ENCODE measurements around the gene RETSAT.
A peak's percentile ranks its signal among the peaks of the same experiment; 100 is the strongest.
"Not testable (repeated sequence)": the region's sequence is repeated elsewhere in the genome, so short reads cannot be mapped to it uniquely, and the experiment has no call there.

RETSAT gene

DNA sequence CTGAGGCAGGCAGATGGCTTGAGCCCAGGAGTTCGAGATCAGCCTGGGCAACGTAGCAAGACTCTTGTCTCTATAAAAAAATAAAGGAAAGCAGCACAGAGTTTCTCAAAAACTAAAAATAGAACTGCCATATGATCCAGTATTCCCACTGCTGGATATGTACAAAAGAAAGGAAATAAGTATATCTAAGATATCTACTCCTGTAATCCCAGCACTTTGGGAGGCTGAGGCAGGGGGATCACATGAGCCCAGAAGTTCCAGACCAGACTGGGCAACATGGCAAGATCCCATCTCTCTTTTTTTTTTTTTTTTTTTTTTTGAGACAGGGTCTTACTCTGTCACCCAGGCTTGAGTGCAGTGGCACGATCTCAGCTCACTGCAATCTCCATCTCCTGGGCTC is 24.6 kb downstream of the RETSAT start:
- not testable (repeated sequence) for DNase-seq

DNA sequence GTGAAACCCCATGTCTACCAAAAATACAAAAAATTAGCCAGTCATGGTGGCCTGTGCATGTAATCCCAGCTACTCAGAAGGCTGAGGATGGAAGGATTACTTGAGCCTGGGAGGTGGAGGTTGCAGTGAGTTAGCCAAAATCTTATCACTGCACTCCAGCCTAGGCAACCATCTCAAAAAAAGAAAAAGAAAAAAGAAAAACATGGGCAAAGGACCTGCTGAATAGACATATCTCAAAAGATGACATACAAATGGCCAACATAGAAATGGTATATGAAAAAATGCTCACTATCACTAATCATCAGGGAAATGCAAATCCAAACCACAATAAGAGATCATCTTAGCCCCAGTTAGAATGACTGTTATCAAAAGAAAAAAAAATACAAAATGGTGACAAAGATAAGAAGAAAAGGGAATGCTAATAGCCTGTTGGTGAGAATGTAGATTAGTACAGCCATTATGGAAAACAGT is 25.1 kb downstream of the RETSAT start:
- no peak for DNase-seq

GRCh38 chr2:85327822-85328617 is 26.3 kb downstream of the RETSAT start, which contains the start of gene TGOLN2:
Gene TGOLN2 (minus strand): TSS chr2:85327989. CDS start chr2:85327962, 27 bp downstream.
- peak; percentile 83 for DNase-seq

DNA sequence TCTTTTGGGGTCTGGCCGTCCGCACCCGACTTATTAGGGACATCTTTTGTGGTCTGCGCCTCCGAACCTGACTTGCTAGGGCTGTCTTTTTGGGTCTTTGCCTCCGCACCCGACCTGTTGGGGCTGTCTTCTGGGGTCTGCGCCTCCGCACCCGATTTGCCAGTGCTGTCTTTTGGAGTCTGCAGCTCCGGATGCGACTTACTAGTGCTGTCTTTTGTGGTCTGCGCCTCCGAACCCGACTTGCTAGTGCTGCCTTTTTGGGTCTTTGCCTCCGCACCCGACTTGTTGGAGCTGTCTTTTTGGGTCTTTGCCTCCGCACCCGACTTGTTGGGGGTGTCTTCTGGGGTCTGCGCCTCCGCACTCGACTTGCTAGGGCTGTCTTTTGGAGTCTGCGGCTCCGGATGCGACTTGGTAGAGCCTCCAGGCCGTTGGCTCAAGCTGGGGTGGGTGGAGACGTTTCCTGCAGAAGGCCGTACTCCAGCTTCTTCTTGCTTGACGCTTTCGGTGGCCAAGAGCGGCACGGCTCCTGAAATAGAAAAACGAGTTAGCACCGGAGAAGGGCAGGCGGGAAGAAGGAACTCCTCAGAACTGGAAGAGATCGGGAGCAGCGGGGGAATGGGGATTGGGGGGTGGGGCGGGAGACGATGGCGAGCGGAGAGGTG is 27.0 kb downstream of the RETSAT start:
- DNase-seq: peak; percentile 40

- peak; percentile 37 for DNase-seq
Observed at GRCh38 chr2:85326406-85327159, 27.7 kb downstream of the RETSAT start.

GRCh38 chr2:85325466-85325811 is 28.9 kb downstream of the RETSAT start:
- no peak for DNase-seq

GRCh38 chr2:85324639-85325465 is 29.5 kb downstream of the RETSAT start:
- no peak for DNase-seq

GRCh38 chr2:85323988-85324367 is 30.4 kb downstream of the RETSAT start:
- DNase-seq: not testable (repeated sequence)

DNA sequence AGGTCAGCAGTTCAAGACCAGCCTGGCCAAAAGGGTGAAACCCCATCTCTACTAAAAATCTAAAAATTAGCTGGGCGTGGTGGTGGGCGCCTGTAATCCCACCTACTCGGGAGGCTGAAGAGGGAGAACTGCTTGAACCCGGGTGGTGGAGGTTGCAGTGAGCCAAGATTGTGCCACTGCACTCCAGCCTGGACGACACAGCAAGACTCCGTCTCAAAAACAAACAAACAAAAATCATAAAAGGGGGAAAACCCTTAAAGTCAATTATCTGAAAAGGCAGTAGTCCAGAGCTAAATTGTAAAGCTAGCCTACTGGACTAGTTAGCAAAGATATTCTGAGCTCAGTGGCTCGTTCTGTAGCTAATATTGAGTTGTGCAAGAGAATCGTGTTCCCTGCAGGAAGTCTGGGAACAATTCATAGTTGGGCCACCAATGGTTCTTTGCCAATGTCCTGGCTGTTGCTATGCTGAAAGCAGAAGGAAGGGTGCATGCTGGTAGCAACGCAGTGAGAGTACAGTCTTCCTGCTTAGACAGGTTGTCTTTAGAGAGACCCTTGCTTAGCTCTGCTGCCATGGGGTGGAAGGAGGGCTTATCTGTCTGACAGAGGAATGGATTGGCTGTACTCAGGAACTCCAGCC is 30.9 kb downstream of the RETSAT start:
- no peak for DNase-seq

- DNase-seq: no peak
Observed at GRCh38 chr2:85319796-85320195, 34.5 kb downstream of the RETSAT start.

GRCh38 chr2:85318222-85319074 is 35.9 kb downstream of the RETSAT start:
- no peak for DNase-seq

DNA sequence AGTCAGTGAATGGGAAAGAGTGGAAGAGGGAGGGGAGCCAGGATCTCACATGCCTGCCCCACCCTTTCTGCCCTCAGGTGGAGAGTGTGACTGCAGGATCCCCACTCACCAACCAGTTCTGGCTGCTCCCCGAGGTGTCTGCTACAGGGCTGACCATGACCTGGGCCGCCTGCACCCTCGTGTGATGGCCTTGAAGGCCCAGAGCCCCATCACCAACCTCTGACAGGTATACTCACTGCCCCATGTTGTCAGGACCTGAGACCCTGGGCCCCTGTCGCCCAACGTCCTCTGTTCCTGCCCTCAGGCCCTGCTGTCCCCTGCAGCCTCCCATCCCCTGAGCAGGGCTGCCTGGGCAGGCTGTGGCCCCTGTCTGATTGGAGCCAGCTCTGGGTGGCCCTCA is 38.4 kb downstream of the RETSAT start:
- DNase-seq: not testable (repeated sequence)

DNA sequence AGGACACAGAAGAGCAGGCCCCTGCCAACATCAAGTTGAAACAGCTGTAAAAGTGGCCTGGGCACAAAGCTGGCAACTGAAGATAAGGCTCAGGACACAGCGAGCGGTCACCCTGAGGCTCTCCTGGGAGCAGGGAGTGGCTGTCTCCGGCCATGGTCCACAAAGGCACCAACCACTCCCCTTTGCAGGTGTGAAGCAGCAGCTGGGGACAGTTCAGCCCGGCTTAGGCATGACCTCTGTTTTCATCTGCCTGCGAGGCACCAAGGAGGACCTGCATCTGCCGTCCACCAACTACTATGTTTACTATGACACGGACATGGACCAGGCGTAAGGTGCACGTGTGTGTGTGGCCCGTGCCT is 39.5 kb downstream of the RETSAT start:
- no peak for DNase-seq

GRCh38 chr2:85312404-85312803 is 41.9 kb downstream of the RETSAT start:
- no peak for DNase-seq

GRCh38 chr2:85310330-85310729 is 44.0 kb downstream of the RETSAT start:
- DNase-seq: no peak

GRCh38 chr2:85309699-85310321 is 44.5 kb downstream of the RETSAT start:
- no peak for DNase-seq

- DNase-seq: no peak
Observed at GRCh38 chr2:85308896-85309555, 45.3 kb downstream of the RETSAT start.

- DNase-seq: no peak
Observed at GRCh38 chr2:85308201-85308600, 46.1 kb downstream of the RETSAT start.

- no peak for DNase-seq
Observed at GRCh38 chr2:85307527-85307897, 46.8 kb downstream of the RETSAT start.

Measured in NCI-H526 treated with DMSO at 0.1 percent for 48 hours (cell line).